Measurements from ENCODE around the gene CDRT15.

DNA sequence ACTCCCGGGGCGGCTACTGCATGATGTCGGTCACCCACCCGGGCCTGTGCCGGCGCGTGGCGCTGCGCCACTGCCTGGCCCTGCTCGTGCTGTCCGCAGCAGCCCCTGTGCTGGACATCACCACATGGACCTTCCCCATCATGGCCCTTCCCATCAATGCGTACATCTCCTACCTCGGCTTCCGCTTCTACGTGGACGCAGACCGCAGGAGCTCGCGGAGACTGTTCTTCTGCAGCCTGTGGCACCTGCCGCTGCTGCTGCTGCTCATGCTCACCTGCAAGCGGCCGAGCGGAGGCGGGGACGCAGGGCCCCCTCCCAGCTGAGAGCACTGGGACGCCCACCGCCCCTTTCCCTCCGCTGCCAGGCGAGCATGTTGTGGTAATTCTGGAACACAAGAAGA lies 29.8 kb downstream of the CDRT15 start:
- TF ChIP-seq KLF16 (tag by site-specific recombination; IDR thresholded peaks at IDR 0.05) (no peak), ZNF521 (tag by site-specific recombination; IDR thresholded peaks at IDR 0.05) (no peak), ZNF350 (tag by site-specific recombination; IDR thresholded peaks at IDR 0.05) (no peak), ZBTB1 (tag by site-specific recombination; IDR thresholded peaks at IDR 0.05) (no peak), BCL11A (tag by site-specific recombination; IDR thresholded peaks at IDR 0.05; ENCODE audit: low read depth) (no peak), YY2 (tag by site-specific recombination; IDR thresholded peaks at IDR 0.05) (no peak), HOXC10 (CRISPR knock-in tag; IDR thresholded peaks at IDR 0.05) (no peak), SP3 (tag by site-specific recombination; IDR thresholded peaks at IDR 0.05) (no peak), ZNF473 (tag by site-specific recombination; IDR thresholded peaks at IDR 0.05) (no peak)
- TF ChIP-seq, protein P1, sequence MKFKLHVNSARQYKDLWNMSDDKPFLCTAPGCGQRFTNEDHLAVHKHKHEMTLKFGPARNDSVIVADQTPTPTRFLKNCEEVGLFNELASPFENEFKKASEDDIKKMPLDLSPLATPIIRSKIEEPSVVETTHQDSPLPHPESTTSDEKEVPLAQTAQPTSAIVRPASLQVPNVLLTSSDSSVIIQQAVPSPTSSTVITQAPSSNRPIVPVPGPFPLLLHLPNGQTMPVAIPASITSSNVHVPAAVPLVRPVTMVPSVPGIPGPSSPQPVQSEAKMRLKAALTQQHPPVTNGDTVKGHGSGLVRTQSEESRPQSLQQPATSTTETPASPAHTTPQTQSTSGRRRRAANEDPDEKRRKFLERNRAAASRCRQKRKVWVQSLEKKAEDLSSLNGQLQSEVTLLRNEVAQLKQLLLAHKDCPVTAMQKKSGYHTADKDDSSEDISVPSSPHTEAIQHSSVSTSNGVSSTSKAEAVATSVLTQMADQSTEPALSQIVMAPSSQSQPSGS (tag by site-specific recombination; IDR thresholded peaks at IDR 0.05; ENCODE audit: low read depth), result no peak
- TF ChIP-seq, protein P2, sequence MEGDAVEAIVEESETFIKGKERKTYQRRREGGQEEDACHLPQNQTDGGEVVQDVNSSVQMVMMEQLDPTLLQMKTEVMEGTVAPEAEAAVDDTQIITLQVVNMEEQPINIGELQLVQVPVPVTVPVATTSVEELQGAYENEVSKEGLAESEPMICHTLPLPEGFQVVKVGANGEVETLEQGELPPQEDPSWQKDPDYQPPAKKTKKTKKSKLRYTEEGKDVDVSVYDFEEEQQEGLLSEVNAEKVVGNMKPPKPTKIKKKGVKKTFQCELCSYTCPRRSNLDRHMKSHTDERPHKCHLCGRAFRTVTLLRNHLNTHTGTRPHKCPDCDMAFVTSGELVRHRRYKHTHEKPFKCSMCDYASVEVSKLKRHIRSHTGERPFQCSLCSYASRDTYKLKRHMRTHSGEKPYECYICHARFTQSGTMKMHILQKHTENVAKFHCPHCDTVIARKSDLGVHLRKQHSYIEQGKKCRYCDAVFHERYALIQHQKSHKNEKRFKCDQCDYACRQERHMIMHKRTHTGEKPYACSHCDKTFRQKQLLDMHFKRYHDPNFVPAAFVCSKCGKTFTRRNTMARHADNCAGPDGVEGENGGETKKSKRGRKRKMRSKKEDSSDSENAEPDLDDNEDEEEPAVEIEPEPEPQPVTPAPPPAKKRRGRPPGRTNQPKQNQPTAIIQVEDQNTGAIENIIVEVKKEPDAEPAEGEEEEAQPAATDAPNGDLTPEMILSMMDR (tag by site-specific recombination; IDR thresholded peaks at IDR 0.05), result no peak
- TF ChIP-seq, protein P3, sequence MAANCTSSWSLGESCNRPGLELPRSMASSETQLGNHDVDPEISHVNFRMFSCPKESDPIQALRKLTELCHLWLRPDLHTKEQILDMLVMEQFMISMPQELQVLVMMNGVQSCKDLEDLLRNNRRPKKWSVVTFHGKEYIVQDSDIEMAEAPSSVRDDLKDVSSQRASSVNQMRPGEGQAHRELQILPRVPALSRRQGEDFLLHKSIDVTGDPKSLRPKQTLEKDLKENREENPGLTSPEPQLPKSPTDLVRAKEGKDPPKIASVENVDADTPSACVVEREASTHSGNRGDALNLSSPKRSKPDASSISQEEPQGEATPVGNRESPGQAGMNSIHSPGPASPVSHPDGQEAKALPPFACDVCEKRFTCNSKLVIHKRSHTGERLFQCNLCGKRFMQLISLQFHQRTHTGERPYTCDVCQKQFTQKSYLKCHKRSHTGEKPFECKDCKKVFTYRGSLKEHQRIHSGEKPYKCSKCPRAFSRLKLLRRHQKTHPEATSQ (tag by site-specific recombination; IDR thresholded peaks at IDR 0.05), result no peak
- TF ChIP-seq, protein P4, sequence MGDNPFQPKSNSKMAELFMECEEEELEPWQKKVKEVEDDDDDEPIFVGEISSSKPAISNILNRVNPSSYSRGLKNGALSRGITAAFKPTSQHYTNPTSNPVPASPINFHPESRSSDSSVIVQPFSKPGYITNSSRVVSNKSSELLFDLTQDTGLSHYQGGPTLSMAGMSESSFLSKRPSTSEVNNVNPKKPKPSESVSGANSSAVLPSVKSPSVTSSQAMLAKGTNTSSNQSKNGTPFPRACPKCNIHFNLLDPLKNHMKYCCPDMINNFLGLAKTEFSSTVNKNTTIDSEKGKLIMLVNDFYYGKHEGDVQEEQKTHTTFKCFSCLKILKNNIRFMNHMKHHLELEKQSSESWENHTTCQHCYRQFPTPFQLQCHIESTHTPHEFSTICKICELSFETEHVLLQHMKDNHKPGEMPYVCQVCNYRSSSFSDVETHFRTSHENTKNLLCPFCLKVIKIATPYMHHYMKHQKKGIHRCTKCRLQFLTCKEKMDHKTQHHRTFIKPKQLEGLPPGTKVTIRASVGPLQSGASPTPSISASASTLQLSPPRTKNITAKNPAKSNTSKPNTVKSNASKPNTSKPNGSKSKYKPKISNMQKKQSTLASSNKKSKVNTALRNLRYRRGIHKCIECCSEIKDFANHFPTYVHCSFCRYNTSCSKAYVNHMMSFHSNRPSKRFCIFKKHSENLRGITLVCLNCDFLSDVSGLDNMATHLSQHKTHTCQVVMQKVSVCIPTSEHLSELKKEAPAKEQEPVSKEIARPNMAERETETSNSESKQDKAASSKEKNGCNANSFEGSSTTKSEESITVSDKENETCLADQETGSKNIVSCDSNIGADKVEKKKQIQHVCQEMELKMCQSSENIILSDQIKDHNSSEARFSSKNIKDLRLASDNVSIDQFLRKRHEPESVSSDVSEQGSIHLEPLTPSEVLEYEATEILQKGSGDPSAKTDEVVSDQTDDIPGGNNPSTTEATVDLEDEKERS (tag by site-specific recombination; IDR thresholded peaks at IDR 0.05), result no peak
